GM18858 (cell line): Measurements from ENCODE around the gene FKBP8.
"Not testable (repeated sequence)": the region's sequence is repeated elsewhere in the genome, so short reads cannot be mapped to it uniquely, and the experiment has no call there.

Experiments used
- ATAC-seq: cut with Tn5 transposase; IDR thresholded peaks from one replicate; pipeline ENCODE4 v1.9.1; 2021; ENCODE audit not compliant: unreplicated experiment

The FKBP8 gene

GRCh38 chr19:18542941-18543813, at the start of gene FKBP8:
Gene FKBP8, minus strand, starts transcription at chr19:18543573. Its CDS starts 1,603 bp downstream, at chr19:18541970.
- ATAC-seq, result peak; percentile 80

GRCh38 chr19:18592732-18593131, 49.4 kb upstream of the FKBP8 start:
- not testable (repeated sequence) for ATAC-seq

- ATAC-seq, result no peak
Measured at GRCh38 chr19:18591735-18592385, 48.5 kb upstream of the FKBP8 start.

- ATAC-seq, result no peak
Measured at GRCh38 chr19:18590273-18591272, 47.2 kb upstream of the FKBP8 start.

GRCh38 chr19:18589380-18590272, 46.3 kb upstream of the FKBP8 start:
- peak; percentile 21 for ATAC-seq

- ATAC-seq, result peak; percentile 65
Measured at GRCh38 chr19:18588611-18589379, 45.4 kb upstream of the FKBP8 start, which contains the start of gene REX1BD. Gene REX1BD, plus strand, starts transcription at chr19:18588798. Its CDS starts 4 bp downstream, at chr19:18588802.

GRCh38 chr19:18587962-18588610, 44.7 kb upstream of the FKBP8 start:
- ATAC-seq, result no peak

GRCh38 chr19:18587561-18587960, 44.2 kb upstream of the FKBP8 start:
- no peak for ATAC-seq

- ATAC-seq, result no peak
Measured at GRCh38 chr19:18586306-18586705, 42.9 kb upstream of the FKBP8 start.

GRCh38 chr19:18580311-18580710, 36.9 kb upstream of the FKBP8 start:
- no peak for ATAC-seq

- no peak for ATAC-seq
Measured at GRCh38 chr19:18577365-18577914, 34.1 kb upstream of the FKBP8 start.

GRCh38 chr19:18576383-18576782, 33.0 kb upstream of the FKBP8 start:
- no peak for ATAC-seq

- ATAC-seq, result no peak
Measured at GRCh38 chr19:18574691-18575291, 31.4 kb upstream of the FKBP8 start.

- peak; percentile 85 for ATAC-seq
Measured at GRCh38 chr19:18571564-18572344, 28.4 kb upstream of the FKBP8 start, which contains the start of gene UBA52. Gene UBA52, plus strand, starts transcription at chr19:18571857. Its CDS starts 1,444 bp downstream, at chr19:18573301.

GRCh38 chr19:18568367-18568766, 25.0 kb upstream of the FKBP8 start:
- no peak for ATAC-seq

- ATAC-seq, result no peak
Measured at GRCh38 chr19:18566953-18567352, 23.6 kb upstream of the FKBP8 start.

- ATAC-seq, result no peak
Measured at GRCh38 chr19:18562086-18562485, 18.7 kb upstream of the FKBP8 start.
